T-cell (primary cell): ENCODE measurements around the gene SNAI3. TPM values are rescaled to one million over a fixed set of nuclear protein-coding genes. Genes with fewer than 3 reads are reported as not detected.

Experiments
- total RNA-seq, 35 experiments: library from RNA in 6 of 35; stranded (reverse) in 6 of 35; fragments of 120-200 nt in 1 of 35; gene quantifications; one replicate each; pipeline versions ENCODE4 v1.2.1 to v1.2.4 and lab custom pipeline; 2013 to 2026

The SNAI3 gene
- total RNA-seq, 5 donors from 2014 or later (not counting 1 experiment from before 2014, with no cell fraction given): 5.2 to 20.4 (median 17.2) TPM

Other genes starting within 250 kb of the SNAI3 start
- 10 to 100 TPM; 19.6 to 38.4 (median 33.1) TPM for gene ZFPM1, start 233.2 kb downstream of the SNAI3 start, total RNA-seq
- gene ZC3H18, start 116.1 kb downstream of the SNAI3 start, total RNA-seq: 100 to 1,000 TPM in 2 of 5 donors, 10 to 100 TPM in 3; 87.0 to 111 (median 91.5) TPM
- gene IL17C, start 47.9 kb downstream of the SNAI3 start, total RNA-seq: under 1 TPM in 3 of 5 donors, not detected in 2; 0.35 to 0.93 (median 0.39) TPM
- gene CYBA, start 35.5 kb downstream of the SNAI3 start, total RNA-seq: 100 to 1,000 TPM; 271 to 456 (median 403) TPM
- gene MVD, start 23.4 kb downstream of the SNAI3 start, total RNA-seq: 10 to 100 TPM; 52.3 to 81.4 (median 63.4) TPM
- gene RNF166, start 19.9 kb upstream of the SNAI3 start, total RNA-seq: 100 to 1,000 TPM; 246 to 369 (median 264) TPM
- gene CTU2, start 20.0 kb upstream of the SNAI3 start, total RNA-seq: 10 to 100 TPM; 30.1 to 39.5 (median 38.6) TPM
- 100 to 1,000 TPM; 139 to 274 (median 240) TPM for gene PIEZO1, start 98.7 kb upstream of the SNAI3 start, total RNA-seq
- 1 to 10 TPM in 4 of 5 donors, under 1 TPM in 1; 0.93 to 3.7 (median 1.5) TPM for gene CDT1, start 117.3 kb upstream of the SNAI3 start, total RNA-seq
- 100 to 1,000 TPM; 166 to 245 (median 228) TPM for gene APRT, start 125.4 kb upstream of the SNAI3 start, total RNA-seq
- gene GALNS, start 170.4 kb upstream of the SNAI3 start, total RNA-seq: 10 to 100 TPM; 47.6 to 68.4 (median 58.4) TPM
- 10 to 100 TPM; 45.6 to 61.1 (median 57.5) TPM for gene TRAPPC2L, start 170.6 kb upstream of the SNAI3 start, total RNA-seq
- not detected for gene PABPN1L, start 180.2 kb upstream of the SNAI3 start, total RNA-seq